Measurements from ENCODE around the gene TOR1A. TPM values are rescaled to one million over a fixed set of nuclear protein-coding genes. Genes with fewer than 3 reads are reported as not detected.

The TOR1A gene
- total and polyA plus RNA-seq, 3 donors from 2014 or later: 23.1 to 43.4 (median 32.9) TPM

- Histone ChIP-seq H3K27me3 (no peaks in the 10 kb centered on the region), H3K36me3 (ENCODE audit: low read depth, missing control alignments) (no peaks in the 10 kb centered on the region), H3K27ac (no peak overlapping the region), H3K9me3 (no peaks in the 10 kb centered on the region), H3K4me1 (no peaks in the 10 kb centered on the region), H3K4me3 (no peak overlapping the region)
- no peak for TF ChIP-seq POLR2A (IDR thresholded peaks at IDR 0.05)
- intact Hi-C loops (cut with DNase I; ENCODE audit: low total_unique reads): no loop called here
- WGBS, 2 donors: 86% methylated on average over 11 of the region's 11 CpGs
- DNase-seq: no peak
These were observed 34.4 kb upstream of the TOR1A start for GRCh38 chr9:129858167-129858962.

GRCh38 chr9:129857207-129857606 is 33.3 kb upstream of the TOR1A start:
- no peak overlapping the region for H3K4me3 ChIP-seq
- intact Hi-C loops (cut with DNase I; ENCODE audit: low total_unique reads): no loop called here
- H3K36me3 ChIP-seq (ENCODE audit: low read depth, missing control alignments): no peaks in the 10 kb centered on the region
- WGBS, 2 donors: 86 to 97% methylated on average over 3 to 7 of the region's 7 CpGs
- TF ChIP-seq, protein P1, sequence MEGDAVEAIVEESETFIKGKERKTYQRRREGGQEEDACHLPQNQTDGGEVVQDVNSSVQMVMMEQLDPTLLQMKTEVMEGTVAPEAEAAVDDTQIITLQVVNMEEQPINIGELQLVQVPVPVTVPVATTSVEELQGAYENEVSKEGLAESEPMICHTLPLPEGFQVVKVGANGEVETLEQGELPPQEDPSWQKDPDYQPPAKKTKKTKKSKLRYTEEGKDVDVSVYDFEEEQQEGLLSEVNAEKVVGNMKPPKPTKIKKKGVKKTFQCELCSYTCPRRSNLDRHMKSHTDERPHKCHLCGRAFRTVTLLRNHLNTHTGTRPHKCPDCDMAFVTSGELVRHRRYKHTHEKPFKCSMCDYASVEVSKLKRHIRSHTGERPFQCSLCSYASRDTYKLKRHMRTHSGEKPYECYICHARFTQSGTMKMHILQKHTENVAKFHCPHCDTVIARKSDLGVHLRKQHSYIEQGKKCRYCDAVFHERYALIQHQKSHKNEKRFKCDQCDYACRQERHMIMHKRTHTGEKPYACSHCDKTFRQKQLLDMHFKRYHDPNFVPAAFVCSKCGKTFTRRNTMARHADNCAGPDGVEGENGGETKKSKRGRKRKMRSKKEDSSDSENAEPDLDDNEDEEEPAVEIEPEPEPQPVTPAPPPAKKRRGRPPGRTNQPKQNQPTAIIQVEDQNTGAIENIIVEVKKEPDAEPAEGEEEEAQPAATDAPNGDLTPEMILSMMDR (IDR thresholded peaks at IDR 0.05): no peak
- TF ChIP-seq POLR2A (IDR thresholded peaks at IDR 0.05): no peak
- H3K27me3 ChIP-seq: no peaks in the 10 kb centered on the region
- no peak for DNase-seq
- no peak overlapping the region for H3K27ac ChIP-seq
- no peaks in the 10 kb centered on the region for H3K9me3 ChIP-seq
- H3K4me1 ChIP-seq: no peaks in the 10 kb centered on the region

GRCh38 chr9:129854588-129855110 is 30.7 kb upstream of the TOR1A start:
- H3K36me3 ChIP-seq (ENCODE audit: low read depth, missing control alignments): no peaks in the 10 kb centered on the region
- no peaks in the 10 kb centered on the region for H3K27me3 ChIP-seq
- DNase-seq: no peak
- 95 to 97% methylated on average over 4 of the region's 4 CpGs for WGBS, 2 donors
- intact Hi-C loops (cut with DNase I; ENCODE audit: low total_unique reads): no loop called here
- TF ChIP-seq, protein P1 (IDR thresholded peaks at IDR 0.05): no peak
- TF ChIP-seq POLR2A (IDR thresholded peaks at IDR 0.05): no peak
- no peak overlapping the region for H3K4me3 ChIP-seq
- no peaks in the 10 kb centered on the region for H3K4me1 ChIP-seq
- H3K9me3 ChIP-seq: no peaks in the 10 kb centered on the region
- H3K27ac ChIP-seq: no peak overlapping the region

DNA sequence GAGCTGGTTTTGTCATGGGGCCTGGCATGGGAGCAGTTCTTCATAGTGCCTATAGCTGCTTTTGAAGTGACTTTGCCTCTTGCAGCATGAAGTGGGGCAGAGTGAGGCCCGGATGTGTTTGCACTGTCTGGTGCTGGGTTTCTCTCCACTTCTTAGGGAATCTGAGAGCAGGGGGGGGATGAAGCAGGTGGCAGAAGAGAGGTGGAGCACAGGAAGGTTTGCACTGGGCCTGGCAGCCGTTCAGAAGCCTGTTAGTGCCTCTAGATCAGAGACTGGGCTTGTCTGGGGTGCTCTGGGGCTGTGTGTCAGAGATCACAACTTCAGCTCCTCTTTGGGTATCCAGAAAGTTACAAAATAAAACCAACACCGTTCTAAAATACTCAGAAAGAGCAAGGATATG is 29.7 kb upstream of the TOR1A start:
- Histone ChIP-seq H3K4me3 (no peak overlapping the region), H3K27me3 (no peaks in the 10 kb centered on the region), H3K27ac (no peak overlapping the region), H3K36me3 (ENCODE audit: low read depth, missing control alignments) (no peaks in the 10 kb centered on the region), H3K4me1 (no peaks in the 10 kb centered on the region), H3K9me3 (no peaks in the 10 kb centered on the region)
- TF ChIP-seq, protein P1 (IDR thresholded peaks at IDR 0.05): no peak
- TF ChIP-seq POLR2A (IDR thresholded peaks at IDR 0.05): no peak
- no peak for DNase-seq
- 55 to 63% methylated on average over 3 of the region's 3 CpGs for WGBS, 2 donors
- intact Hi-C loops (cut with DNase I; ENCODE audit: low total_unique reads): no loop called here

- Histone ChIP-seq H3K9me3 (no peaks in the 10 kb centered on the region), H3K4me3 (no peak overlapping the region), H3K27ac (no peak overlapping the region), H3K36me3 (ENCODE audit: low read depth, missing control alignments) (no peaks in the 10 kb centered on the region), H3K27me3 (no peaks in the 10 kb centered on the region), H3K4me1 (no peaks in the 10 kb centered on the region)
- no peak for TF ChIP-seq POLR2A (IDR thresholded peaks at IDR 0.05)
- TF ChIP-seq, protein P1 (IDR thresholded peaks at IDR 0.05): no peak
- 74 to 77% methylated on average over 4 to 5 of the region's 5 CpGs for WGBS, 2 donors
- DNase-seq: no peak
- intact Hi-C loops (cut with DNase I; ENCODE audit: low total_unique reads): no loop called here
These were observed 28.6 kb upstream of the TOR1A start for GRCh38 chr9:129852579-129852978.
